IMR-90 (cell line): ENCODE measurements around the gene RGS17. TPM values are rescaled to one million over a fixed set of nuclear protein-coding genes. Genes with fewer than 3 reads are reported as not detected.

Experiments used
- ATAC-seq: fragments of 200-7000 bp; cut with Tn5 transposase; 2 replicates; pipeline ENCODE4 v1.9.1; 2020; ENCODE audit warnings: low read depth, mild to moderate bottlenecking, moderate library complexity
- BruUV-seq: library from RNA; stranded (reverse); fragments of 400-500 nt; replicated peaks from 2 replicates; lab custom pipeline; 2021; lab: Mats Ljungman, UMichigan
- CTCF ChIA-PET: fragments of 300-600 bp; formaldehyde crosslinking; extraction: SDS; loops from one replicate; lab custom pipeline; 2021; ENCODE audit warnings: antibody characterized with exemption; lab: Yijun Ruan, JAX
- POLR2A ChIA-PET: fragments of 300-600 bp; sonication (Branson Sonifier 250); formaldehyde crosslinking; loops from one replicate; lab custom pipeline; 2022; ENCODE audit warnings: antibody characterized with exemption; ENCODE audit not compliant: unreplicated experiment; lab: Charles Lee
- DNase-seq: peaks from one replicate; pipeline ENCODE4 v3.0.0; 2013
- H2AFZ ChIP-seq: replicated peaks from 2 replicates; pipeline ENCODE3; 2013; ENCODE audit warnings: low read length, mild to moderate bottlenecking; ENCODE audit not compliant: poor library complexity
- H2AK5ac ChIP-seq: 2 replicates; pipeline ENCODE4 v1.6.1; 2013; ENCODE audit warnings: low read depth, low read length, inconsistent platforms
- H2AK9ac ChIP-seq: replicated peaks from 2 replicates; pipeline ENCODE3; 2013; ENCODE audit warnings: mild to moderate bottlenecking, low read depth, low read length, moderate library complexity; ENCODE audit not compliant: poor library complexity
- H2BK120ac ChIP-seq: 2 replicates; pipeline ENCODE4 v1.6.1; 2013; ENCODE audit warnings: low read depth, low read length, inconsistent platforms
- H2BK15ac ChIP-seq: 3 replicates; pipeline ENCODE4 v1.6.1; 2013; ENCODE audit warnings: low read depth, low read length, inconsistent platforms
- H2BK20ac ChIP-seq: 2 replicates; pipeline ENCODE4 v1.6.1; 2013; ENCODE audit warnings: low read depth, mild to moderate bottlenecking, inconsistent platforms, low read length, moderate library complexity
- H2BK5ac ChIP-seq: 2 replicates; pipeline ENCODE4 v1.6.1; 2013; ENCODE audit warnings: mild to moderate bottlenecking, low read depth, low read length, inconsistent platforms; ENCODE audit not compliant: poor library complexity, severe bottlenecking
- H3K14ac ChIP-seq: replicated peaks from 2 replicates; pipeline ENCODE4 v1.6.1; 2013; ENCODE audit warnings: low read depth, low read length, inconsistent platforms
- H3K18ac ChIP-seq: 2 replicates; pipeline ENCODE4 v1.6.1; 2013; ENCODE audit warnings: low read depth, low read length, control low read depth
- H3K23ac ChIP-seq: 2 replicates; pipeline ENCODE4 v1.6.1; 2013; ENCODE audit warnings: low read depth, low read length, inconsistent platforms
- H3K27ac ChIP-seq: 2 replicates; pipeline ENCODE4 v1.5.1; 2013; ENCODE audit warnings: mild to moderate bottlenecking, control low read depth, low read length; ENCODE audit not compliant: insufficient read depth
- H3K27me3 ChIP-seq: 2 replicates; pipeline ENCODE4 v1.6.1; 2013; ENCODE audit warnings: low read length; ENCODE audit not compliant: control insufficient read depth, insufficient read depth
- H3K36me3 ChIP-seq: 2 replicates; pipeline ENCODE4 v1.6.1; 2013; ENCODE audit warnings: low read length, mixed read lengths; ENCODE audit not compliant: control insufficient read depth, insufficient read depth
- H3K4ac ChIP-seq: 2 replicates; pipeline ENCODE4 v1.6.1; 2013; ENCODE audit warnings: low read depth, low read length, inconsistent platforms
- H3K4me1 ChIP-seq: 2 replicates; pipeline ENCODE4 v1.6.1; 2013; ENCODE audit warnings: low read length, mixed read lengths; ENCODE audit not compliant: control insufficient read depth, insufficient read depth
- H3K4me2 ChIP-seq: 2 replicates; pipeline ENCODE4 v1.6.1; 2013; ENCODE audit warnings: low read depth, mild to moderate bottlenecking, control low read depth, low read length, moderate library complexity
- H3K4me3 ChIP-seq: 2 replicates; pipeline ENCODE4 v1.5.1; 2013; ENCODE audit warnings: low read depth, mild to moderate bottlenecking, control low read depth, low read length, moderate library complexity; ENCODE audit not compliant: insufficient read depth
- H3K56ac ChIP-seq: 2 replicates; pipeline ENCODE4 v1.6.1; 2013; ENCODE audit warnings: low read length, inconsistent platforms; ENCODE audit not compliant: insufficient read depth; ENCODE audit errors: extremely low read depth
- H3K79me1 ChIP-seq, 2 experiments: 2 replicates each; pipeline ENCODE4 v1.6.1; 2013; ENCODE audit warnings: low read length in 2 of 2, inconsistent platforms in 1 of 2, low read depth in 1 of 2
- H3K9ac ChIP-seq: 2 replicates; pipeline ENCODE4 v1.6.1; 2013; ENCODE audit warnings: low read depth, low read length, control low read depth
- H3K9me1 ChIP-seq: 2 replicates; pipeline ENCODE4 v1.6.1; 2013; ENCODE audit warnings: low read length, inconsistent platforms; ENCODE audit not compliant: insufficient read depth
- H3K9me3 ChIP-seq: 2 replicates; pipeline ENCODE4 v1.6.1; 2013; ENCODE audit warnings: low read length; ENCODE audit not compliant: control insufficient read depth, insufficient read depth
- H4K20me1 ChIP-seq: 2 replicates; pipeline ENCODE4 v1.6.1; 2013; ENCODE audit warnings: low read length, inconsistent platforms; ENCODE audit not compliant: insufficient read depth
- H4K5ac ChIP-seq: 2 replicates; pipeline ENCODE4 v1.6.1; 2013; ENCODE audit warnings: mild to moderate bottlenecking, low read depth, low read length, control low read depth
- H4K8ac ChIP-seq, 2 experiments: 2 replicates each; pipeline ENCODE4 v1.6.1; 2013; ENCODE audit warnings: low read depth in 2 of 2, low read length in 2 of 2, control low read depth in 1 of 2, inconsistent platforms in 1 of 2
- H4K91ac ChIP-seq: 2 replicates; pipeline ENCODE4 v1.6.1; 2013; ENCODE audit warnings: low read depth, low read length, inconsistent platforms; ENCODE audit not compliant: insufficient read depth
- BHLHE40 ChIP-seq: fragments of 150-350 bp; IDR thresholded peaks from 2 replicates; pipeline ENCODE4 v1.6.1; 2016; ENCODE audit warnings: mild to moderate bottlenecking, low read depth, low read length
- CEBPB ChIP-seq: IDR thresholded peaks from 2 replicates; pipeline ENCODE4 v1.6.1; 2012; ENCODE audit warnings: low read depth, low read length, improper control_type of control experiment
- CHD1 ChIP-seq: IDR thresholded peaks from 2 replicates; pipeline ENCODE4 v1.6.1; 2012; ENCODE audit warnings: low read depth, low read length, improper control_type of control experiment
- CTCF ChIP-seq: conservative IDR thresholded peaks from 2 replicates; pipeline ENCODE4 v1.5.1; 2012; ENCODE audit warnings: mild to moderate bottlenecking, low read depth, low read length, improper control_type of control experiment
- FOS ChIP-seq: fragments of 150-350 bp; IDR thresholded peaks from 2 replicates; pipeline ENCODE4 v1.6.1; 2016; ENCODE audit warnings: low read depth, low read length
- MAFK ChIP-seq: IDR thresholded peaks from 2 replicates; pipeline ENCODE4 v1.6.1; 2012; ENCODE audit warnings: low read depth, low read length, improper control_type of control experiment
- MAZ ChIP-seq: IDR thresholded peaks from 2 replicates; pipeline ENCODE4 v1.6.1; 2012; ENCODE audit warnings: low read depth, mild to moderate bottlenecking, low read length, improper control_type of control experiment, moderate library complexity, borderline replicate concordance
- MXI1 ChIP-seq: IDR thresholded peaks from 2 replicates; pipeline ENCODE4 v1.6.1; 2012; ENCODE audit warnings: low read depth, mild to moderate bottlenecking, low read length, moderate library complexity, borderline replicate concordance
- NFE2L2 ChIP-seq: fragments of 150-350 bp; IDR thresholded peaks from 2 replicates; pipeline ENCODE4 v1.6.1; 2016; ENCODE audit warnings: low read depth, mild to moderate bottlenecking, low read length
- POLR2A ChIP-seq: IDR thresholded peaks from 2 replicates; pipeline ENCODE4 v1.6.1; 2012; ENCODE audit warnings: mild to moderate bottlenecking, low read depth, low read length
- RAD21 ChIP-seq: IDR thresholded peaks from 2 replicates; pipeline ENCODE4 v1.6.1; 2012; ENCODE audit warnings: low read length, improper control_type of control experiment
- RCOR1 ChIP-seq: IDR thresholded peaks from 2 replicates; pipeline ENCODE4 v1.6.1; 2012; ENCODE audit warnings: mild to moderate bottlenecking, low read length, improper control_type of control experiment; ENCODE audit not compliant: insufficient replicate concordance
- RFX5 ChIP-seq: IDR thresholded peaks from 2 replicates; pipeline ENCODE4 v1.8.0; 2012; ENCODE audit warnings: low read depth, mild to moderate bottlenecking, low read length, moderate library complexity
- SMC3 ChIP-seq: fragments of 150-350 bp; IDR thresholded peaks from 2 replicates; pipeline ENCODE4 v1.6.1; 2016; ENCODE audit warnings: low read depth, mild to moderate bottlenecking, antibody characterized with exemption, low read length, moderate library complexity
- USF2 ChIP-seq: fragments of 150-350 bp; IDR thresholded peaks from 2 replicates; pipeline ENCODE4 v1.6.1; 2017; ENCODE audit warnings: mild to moderate bottlenecking, antibody characterized with exemption, low read length, low read depth
- dilution Hi-C: fragments of 300-500 bp; cut with HindIII; formaldehyde crosslinking; loops from one replicate; pipeline ENCODE4 v1.14.3; 2018; ENCODE audit warnings: low sequenced_read_pairs; ENCODE audit not compliant: unreplicated experiment
- in situ Hi-C: fragments of 300-500 bp; cut with MboI; formaldehyde crosslinking; loops from 3 replicates; pipeline ENCODE4 v1.14.3; 2019; ENCODE audit warnings: low sequenced_read_pairs, inconsistent platforms, mixed read lengths
- intact Hi-C: fragments of 100-400 bp; cut with micrococcal nuclease; formaldehyde crosslinking; loops from 2 replicates; pipeline ENCODE4 v1.10.0; 2022
- polyA plus RNA-seq, 3 experiments: library from polyadenylated mRNA; depleted of rRNA; stranded (reverse); fragments of >200 nt; gene quantifications; 2 replicates each; pipeline ENCODE4 v1.2.3, GENCODE V29; 2012; ENCODE audit warnings: low replicate concordance in 1 of 3
- total RNA-seq: library from RNA; depleted of rRNA; stranded (reverse); fragments of >200 nt; gene quantifications from 2 replicates; pipeline ENCODE4 v1.2.3, GENCODE V29; 2012
- TF ChIP-seq, protein P1 (sequence below): fragments of 150-350 bp; IDR thresholded peaks from 2 replicates; pipeline ENCODE4 v1.6.1; 2016; ENCODE audit warnings: low read depth, mild to moderate bottlenecking, low read length, moderate library complexity, borderline replicate concordance

The RGS17 gene
- total and polyA plus RNA-seq, 2 of the 4 experiments (the other 2 are of a cell fraction), result 0.75 to 1.4 TPM

DNA sequence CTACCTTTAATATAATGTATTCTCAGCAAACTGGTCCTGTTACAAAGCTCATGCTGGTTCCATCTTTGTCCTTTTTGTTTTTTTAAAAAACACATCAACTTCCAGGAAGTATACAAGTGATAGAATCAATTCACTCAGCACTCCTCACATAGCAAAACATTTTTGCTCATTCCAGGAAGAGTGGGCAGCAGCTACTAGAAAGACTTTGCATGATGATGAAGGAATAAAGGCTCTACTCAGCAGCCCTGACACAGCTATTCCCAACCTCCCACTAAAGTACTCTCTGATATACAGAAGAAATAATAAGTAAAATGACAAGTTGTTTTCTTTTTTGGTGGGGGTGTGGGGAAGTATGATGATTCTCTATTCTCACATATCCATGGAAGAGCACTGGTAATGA, 61.2 kb downstream of the RGS17 start:
- Histone ChIP-seq H4K8ac (no peak overlapping the region), H3K27ac (no peak overlapping the region), H3K14ac (no peak overlapping the region), H3K56ac (no peak overlapping the region), H3K27me3 (no peaks in the 10 kb centered on the region), H4K5ac (no peak overlapping the region), H2BK120ac (no peak overlapping the region), H2AFZ (no peak overlapping the region), H3K79me1 (no peaks in the 10 kb centered on the region), H3K9me1 (no peaks in the 10 kb centered on the region), H3K4me1 (no peaks in the 10 kb centered on the region), H2AK5ac (no peak overlapping the region), H3K9ac (no peak overlapping the region), H3K23ac (no peak overlapping the region), H4K20me1 (no peaks in the 10 kb centered on the region), H2BK5ac (no peak overlapping the region), H3K36me3 (no peaks in the 10 kb centered on the region), H2BK20ac (no peak overlapping the region), H4K91ac (no peak overlapping the region), H3K9me3 (no peaks in the 10 kb centered on the region), H3K4ac (no peak overlapping the region), H2AK9ac (no peak overlapping the region), H3K18ac (no peak overlapping the region), H3K4me3 (no peak overlapping the region), H3K4me2 (no peak overlapping the region), H2BK15ac (no peak overlapping the region)
- no TSS peak for BruUV-seq
- in situ Hi-C loops (no loop called here), dilution Hi-C loops (no loop called here), intact Hi-C loops (no loop called here)
- TF ChIP-seq POLR2A (no peak), RCOR1 (no peak), MXI1 (no peak), RAD21 (no peak), CTCF (no peak), MAZ (no peak), USF2 (no peak), BHLHE40 (no peak), NFE2L2 (no peak), MAFK (no peak), RFX5 (no peak), CHD1 (no peak), FOS (no peak), CEBPB (no peak), SMC3 (no peak)
- TF ChIP-seq, protein P1, sequence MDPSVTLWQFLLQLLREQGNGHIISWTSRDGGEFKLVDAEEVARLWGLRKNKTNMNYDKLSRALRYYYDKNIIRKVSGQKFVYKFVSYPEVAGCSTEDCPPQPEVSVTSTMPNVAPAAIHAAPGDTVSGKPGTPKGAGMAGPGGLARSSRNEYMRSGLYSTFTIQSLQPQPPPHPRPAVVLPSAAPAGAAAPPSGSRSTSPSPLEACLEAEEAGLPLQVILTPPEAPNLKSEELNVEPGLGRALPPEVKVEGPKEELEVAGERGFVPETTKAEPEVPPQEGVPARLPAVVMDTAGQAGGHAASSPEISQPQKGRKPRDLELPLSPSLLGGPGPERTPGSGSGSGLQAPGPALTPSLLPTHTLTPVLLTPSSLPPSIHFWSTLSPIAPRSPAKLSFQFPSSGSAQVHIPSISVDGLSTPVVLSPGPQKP, result no peak
- DNase-seq, result no peak
- no peak for ATAC-seq
- POLR2A ChIA-PET, result no interaction called here
- CTCF ChIA-PET, result interaction anchor here (0.7 kb wide), 1 partner anchor 242 kb away, joined by 3 read pairs; no protein-coding TSS in a partner anchor
